ENCODE results near the gene SAMD4A. TPM values are rescaled to one million over a fixed set of nuclear protein-coding genes. Genes with fewer than 3 reads are reported as not detected.

Gene SAMD4A
- polyA plus RNA-seq, 3 donors = 3.2 to 8.6 (median 4.2) TPM

DNA sequence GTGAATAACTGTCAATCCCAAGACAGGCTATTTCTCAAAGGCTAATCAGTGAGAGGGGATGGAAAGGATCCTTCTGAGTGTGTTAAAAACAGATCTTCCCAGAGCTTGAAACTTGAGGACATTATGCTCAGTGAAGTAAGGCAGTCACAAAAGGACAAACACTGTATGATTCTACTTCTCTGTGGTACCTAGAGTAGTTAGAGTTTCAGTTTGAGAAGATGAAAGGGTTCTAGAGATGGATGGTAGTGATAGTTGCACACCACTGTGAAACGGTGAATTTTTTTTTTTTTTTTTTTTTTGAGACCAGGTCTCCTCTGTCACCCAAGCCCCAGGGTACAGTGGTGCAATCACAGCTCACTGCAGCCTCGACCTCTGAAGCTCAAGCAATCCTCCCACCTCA, 133.8 kb downstream of the SAMD4A start:
- Histone ChIP-seq H3K4me3 (replicated peaks in 1 of 3; ENCODE audit: low read depth in 2 of 3, low read length in 3 of 3) (no peak overlapping the region), H4K20me1 (ENCODE audit: insufficient read depth, low read length) (no peaks in the 10 kb centered on the region), H3K79me2 (ENCODE audit: insufficient read depth, low read length) (no peaks in the 10 kb centered on the region), H3K27ac (ENCODE audit: low read depth in 1 of 2, low read length in 2 of 2) (no peak overlapping the region), H3K9ac (ENCODE audit: insufficient read depth, low read length, poor library complexity, severe bottlenecking) (no peak overlapping the region), H3K4me2 (replicated peaks; ENCODE audit: extremely low read depth, low read length, poor library complexity, severe bottlenecking) (no peak overlapping the region), H3K9me3 (replicated peaks in 1 of 2; ENCODE audit: control insufficient read depth in 1 of 2, insufficient read depth in 1 of 2, low read length in 2 of 2) (no peaks in the 10 kb centered on the region), H3K27me3 (ENCODE audit: control insufficient read depth in 2 of 2, insufficient read depth in 2 of 2, low read length in 2 of 2) (no peaks in the 10 kb centered on the region), H3K4me1 (ENCODE audit: control insufficient read depth in 1 of 2, insufficient read depth in 2 of 2, low read length in 2 of 2) (no peaks in the 10 kb centered on the region), H2AFZ (ENCODE audit: insufficient read depth, low read depth, low read length, poor library complexity, severe bottlenecking) (no peak overlapping the region), H3K36me3 (replicated peaks in 1 of 2; ENCODE audit: control insufficient read depth in 1 of 2, insufficient read depth in 2 of 2, low read length in 2 of 2) (no peaks in the 10 kb centered on the region)
- no peak overlapping the region for H3K4me3 Mint-ChIP-seq
- H3K9me3 Mint-ChIP-seq = peaks cover 0 to 3% (median 0%) of the 10 kb centered on the region in 7 donors
- H3K4me1 Mint-ChIP-seq = peaks cover 4% of the 10 kb centered on the region
- H3K27me3 Mint-ChIP-seq (ENCODE audit: low read depth in 3 of 3) = peaks cover 0 to 4% (median 2%) of the 10 kb centered on the region in 3 donors
- H3K27ac Mint-ChIP-seq = no peak overlapping the region
- WGBS (ENCODE audit: insufficient coverage) = no CpG with 5 or more reads among the region's 2 CpGs
- intact Hi-C loops (cut with micrococcal nuclease) = no loop called here
- DNase-seq = no peak
- TF ChIP-seq, protein P1, sequence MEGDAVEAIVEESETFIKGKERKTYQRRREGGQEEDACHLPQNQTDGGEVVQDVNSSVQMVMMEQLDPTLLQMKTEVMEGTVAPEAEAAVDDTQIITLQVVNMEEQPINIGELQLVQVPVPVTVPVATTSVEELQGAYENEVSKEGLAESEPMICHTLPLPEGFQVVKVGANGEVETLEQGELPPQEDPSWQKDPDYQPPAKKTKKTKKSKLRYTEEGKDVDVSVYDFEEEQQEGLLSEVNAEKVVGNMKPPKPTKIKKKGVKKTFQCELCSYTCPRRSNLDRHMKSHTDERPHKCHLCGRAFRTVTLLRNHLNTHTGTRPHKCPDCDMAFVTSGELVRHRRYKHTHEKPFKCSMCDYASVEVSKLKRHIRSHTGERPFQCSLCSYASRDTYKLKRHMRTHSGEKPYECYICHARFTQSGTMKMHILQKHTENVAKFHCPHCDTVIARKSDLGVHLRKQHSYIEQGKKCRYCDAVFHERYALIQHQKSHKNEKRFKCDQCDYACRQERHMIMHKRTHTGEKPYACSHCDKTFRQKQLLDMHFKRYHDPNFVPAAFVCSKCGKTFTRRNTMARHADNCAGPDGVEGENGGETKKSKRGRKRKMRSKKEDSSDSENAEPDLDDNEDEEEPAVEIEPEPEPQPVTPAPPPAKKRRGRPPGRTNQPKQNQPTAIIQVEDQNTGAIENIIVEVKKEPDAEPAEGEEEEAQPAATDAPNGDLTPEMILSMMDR (IDR thresholded peaks at IDR 0.05) = no peak
- no peaks in the 10 kb centered on the region for H3K36me3 Mint-ChIP-seq

DNA sequence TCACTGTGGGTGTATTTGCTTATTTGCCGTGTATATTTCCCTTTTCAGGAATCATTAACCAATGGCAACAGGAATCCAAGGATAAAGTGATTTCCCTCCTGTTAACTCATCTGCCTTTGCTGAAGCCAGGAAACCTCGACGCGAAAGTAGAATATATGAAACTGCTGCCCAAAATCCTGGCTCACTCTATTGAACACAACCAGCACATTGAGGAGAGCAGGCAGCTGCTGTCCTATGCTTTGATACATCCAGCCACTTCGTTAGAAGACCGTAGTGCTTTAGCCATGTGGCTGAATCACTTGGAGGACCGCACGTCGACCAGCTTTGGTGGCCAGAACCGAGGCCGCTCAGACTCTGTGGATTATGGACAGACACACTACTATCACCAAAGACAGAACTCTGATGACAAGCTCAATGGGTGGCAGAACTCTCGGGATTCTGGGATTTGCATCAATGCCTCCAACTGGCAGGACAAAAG, 135.1 kb downstream of the SAMD4A start:
- Mint-ChIP-seq H3K27ac (peak overlapping the region in 1 of 7 donors; percentile 52), H3K36me3 (no peaks in the 10 kb centered on the region), H3K27me3 (ENCODE audit: low read depth in 3 of 3) (peaks cover 2 to 4% (median 2%) of the 10 kb centered on the region in 3 donors), H3K4me3 (no peak overlapping the region), H3K9me3 (peaks cover 0 to 3% (median 0%) of the 10 kb centered on the region in 7 donors), H3K4me1 (peaks cover 9% of the 10 kb centered on the region)
- Histone ChIP-seq H2AFZ (ENCODE audit: insufficient read depth, low read depth, low read length, poor library complexity, severe bottlenecking) (no peak overlapping the region), H3K9ac (ENCODE audit: insufficient read depth, low read length, poor library complexity, severe bottlenecking) (no peak overlapping the region), H3K27ac (ENCODE audit: low read depth in 1 of 2, low read length in 2 of 2) (no peak overlapping the region), H3K4me2 (replicated peaks; ENCODE audit: extremely low read depth, low read length, poor library complexity, severe bottlenecking) (no peak overlapping the region), H3K27me3 (ENCODE audit: control insufficient read depth in 2 of 2, insufficient read depth in 2 of 2, low read length in 2 of 2) (no peaks in the 10 kb centered on the region), H3K79me2 (ENCODE audit: insufficient read depth, low read length) (no peaks in the 10 kb centered on the region), H3K36me3 (replicated peaks in 1 of 2; ENCODE audit: control insufficient read depth in 1 of 2, insufficient read depth in 2 of 2, low read length in 2 of 2) (no peaks in the 10 kb centered on the region), H3K4me1 (ENCODE audit: control insufficient read depth in 1 of 2, insufficient read depth in 2 of 2, low read length in 2 of 2) (peaks cover 0 to 6% of the 10 kb centered on the region in 2 donors), H3K9me3 (replicated peaks in 1 of 2; ENCODE audit: control insufficient read depth in 1 of 2, insufficient read depth in 1 of 2, low read length in 2 of 2) (no peaks in the 10 kb centered on the region), H4K20me1 (ENCODE audit: insufficient read depth, low read length) (no peaks in the 10 kb centered on the region), H3K4me3 (replicated peaks in 1 of 3; ENCODE audit: low read depth in 2 of 3, low read length in 3 of 3) (no peak overlapping the region)
- no peak for DNase-seq
- TF ChIP-seq, protein P1 (IDR thresholded peaks at IDR 0.05) = no peak
- intact Hi-C loops (cut with micrococcal nuclease) = no loop called here
- WGBS (ENCODE audit: insufficient coverage) = 92% methylated on average over 9 of the region's 12 CpGs
